Osteoblast (primary cell): ENCODE measurements around the gene ANKRD33B. TPM values are rescaled to one million over a fixed set of nuclear protein-coding genes. Genes with fewer than 3 reads are reported as not detected.

ENCODE experiments used
- DNase-seq: peaks from one replicate; pipeline ENCODE4 v3.0.0; 2011; ENCODE audit warnings: low spot score, mixed read lengths; ENCODE audit not compliant: insufficient read length; ENCODE audit errors: missing footprints
- H2AFZ ChIP-seq: 2 replicates; pipeline ENCODE4 v1.6.0; 2011; ENCODE audit warnings: mild to moderate bottlenecking, low read length
- H3K27ac ChIP-seq: 2 replicates; pipeline ENCODE4 v1.5.1; 2011; ENCODE audit warnings: mild to moderate bottlenecking, low read depth, low read length, moderate library complexity
- H3K27me3 ChIP-seq: 2 replicates; pipeline ENCODE4 v1.6.0; 2012; ENCODE audit warnings: mild to moderate bottlenecking, control low read depth, inconsistent platforms, low read length, moderate library complexity; ENCODE audit not compliant: insufficient read depth
- H3K36me3 ChIP-seq: 2 replicates; pipeline ENCODE4 v1.5.1; 2011; ENCODE audit warnings: mild to moderate bottlenecking, low read length, control low read depth, moderate library complexity; ENCODE audit not compliant: insufficient read depth
- H3K4me1 ChIP-seq: 2 replicates; pipeline ENCODE4 v1.5.1; 2011; ENCODE audit warnings: mild to moderate bottlenecking, low read length, control low read depth, moderate library complexity; ENCODE audit not compliant: insufficient read depth
- H3K4me2 ChIP-seq: 2 replicates; pipeline ENCODE4 v1.6.0; 2011; ENCODE audit warnings: mild to moderate bottlenecking, low read length; ENCODE audit not compliant: insufficient read depth
- H3K4me3 ChIP-seq: fragments of 200-600 bp; sonication (generic); 3 replicates; pipeline ENCODE4 v1.5.1; 2012; ENCODE audit warnings: mild to moderate bottlenecking, low read length, inconsistent platforms; ENCODE audit not compliant: insufficient read depth
- H3K79me2 ChIP-seq: 2 replicates; pipeline ENCODE4 v1.6.0; 2012; ENCODE audit warnings: mild to moderate bottlenecking, low read length, control low read depth, inconsistent platforms; ENCODE audit not compliant: insufficient read depth
- H3K9me3 ChIP-seq: 2 replicates; pipeline ENCODE4 v1.5.1; 2011; ENCODE audit warnings: low read depth, low read length, control low read depth
- H4K20me1 ChIP-seq: 2 replicates; pipeline ENCODE4 v1.6.0; 2012; ENCODE audit warnings: mild to moderate bottlenecking, low read length, control low read depth; ENCODE audit not compliant: insufficient read depth
- total RNA-seq: library from RNA; depleted of rRNA; stranded (reverse); fragments of >200 nt; gene quantifications from 2 replicates; pipeline ENCODE4 v1.2.3, GENCODE V29; 2012
- TF ChIP-seq, protein P1 (sequence below): IDR thresholded peaks from 2 replicates; pipeline ENCODE4 v1.5.1; 2011; ENCODE audit warnings: mild to moderate bottlenecking, low read depth, low read length, moderate library complexity; ENCODE audit errors: extremely low read depth

ANKRD33B gene
- total RNA-seq, 1 donor: 5.1 TPM

DNA sequence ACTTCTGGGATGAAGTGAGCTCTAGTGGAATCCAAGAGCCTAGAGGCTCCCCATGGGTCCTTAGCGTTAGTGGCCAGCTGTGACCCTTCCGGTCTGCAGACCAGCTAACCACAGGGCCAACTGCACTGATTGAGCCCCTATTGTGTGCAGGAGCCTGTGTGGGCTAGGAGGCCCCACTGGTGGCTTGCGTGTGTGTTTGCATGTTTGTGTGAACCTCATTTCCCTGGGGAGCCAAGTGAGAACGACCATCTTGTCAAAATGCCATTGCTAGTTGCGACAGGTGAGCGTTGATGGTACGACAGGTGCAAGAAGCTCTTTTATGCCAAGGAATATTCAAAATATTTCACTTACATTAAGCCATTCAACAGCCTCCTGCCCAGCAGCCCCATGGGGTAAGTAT lies 44.1 kb upstream of the ANKRD33B start:
- no peaks in the 10 kb centered on the region for H4K20me1 ChIP-seq
- TF ChIP-seq, protein P1, sequence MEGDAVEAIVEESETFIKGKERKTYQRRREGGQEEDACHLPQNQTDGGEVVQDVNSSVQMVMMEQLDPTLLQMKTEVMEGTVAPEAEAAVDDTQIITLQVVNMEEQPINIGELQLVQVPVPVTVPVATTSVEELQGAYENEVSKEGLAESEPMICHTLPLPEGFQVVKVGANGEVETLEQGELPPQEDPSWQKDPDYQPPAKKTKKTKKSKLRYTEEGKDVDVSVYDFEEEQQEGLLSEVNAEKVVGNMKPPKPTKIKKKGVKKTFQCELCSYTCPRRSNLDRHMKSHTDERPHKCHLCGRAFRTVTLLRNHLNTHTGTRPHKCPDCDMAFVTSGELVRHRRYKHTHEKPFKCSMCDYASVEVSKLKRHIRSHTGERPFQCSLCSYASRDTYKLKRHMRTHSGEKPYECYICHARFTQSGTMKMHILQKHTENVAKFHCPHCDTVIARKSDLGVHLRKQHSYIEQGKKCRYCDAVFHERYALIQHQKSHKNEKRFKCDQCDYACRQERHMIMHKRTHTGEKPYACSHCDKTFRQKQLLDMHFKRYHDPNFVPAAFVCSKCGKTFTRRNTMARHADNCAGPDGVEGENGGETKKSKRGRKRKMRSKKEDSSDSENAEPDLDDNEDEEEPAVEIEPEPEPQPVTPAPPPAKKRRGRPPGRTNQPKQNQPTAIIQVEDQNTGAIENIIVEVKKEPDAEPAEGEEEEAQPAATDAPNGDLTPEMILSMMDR: no peak
- peaks cover 2% of the 10 kb centered on the region for H3K27me3 ChIP-seq
- no peak overlapping the region for H3K4me2 ChIP-seq
- no peaks in the 10 kb centered on the region for H3K36me3 ChIP-seq
- no peak for DNase-seq
- H3K4me3 ChIP-seq: no peak overlapping the region
- peaks cover 13% of the 10 kb centered on the region for H3K4me1 ChIP-seq
- no peak overlapping the region for H3K27ac ChIP-seq
- no peak overlapping the region for H2AFZ ChIP-seq
- H3K79me2 ChIP-seq: no peaks in the 10 kb centered on the region
- H3K9me3 ChIP-seq: no peaks in the 10 kb centered on the region

DNA sequence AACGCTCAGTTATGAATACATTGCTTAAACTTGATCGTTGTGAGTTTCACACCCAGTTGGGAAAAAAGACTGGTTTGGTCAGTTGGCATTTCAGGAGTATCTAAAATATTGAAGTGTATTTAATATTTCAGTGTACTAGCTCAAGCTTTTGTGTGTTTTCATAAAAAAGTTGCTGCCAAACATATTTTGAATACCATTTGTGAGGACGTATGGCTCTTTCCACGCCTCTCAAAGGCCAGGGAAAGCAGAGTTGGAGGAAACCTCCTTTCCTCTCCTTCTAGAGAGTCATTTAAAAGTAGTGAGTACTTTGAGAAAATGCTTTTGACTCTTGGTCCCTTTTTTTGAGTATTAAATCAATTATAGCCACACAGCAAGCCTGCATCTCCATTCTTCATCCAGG lies 43.2 kb upstream of the ANKRD33B start:
- H3K36me3 ChIP-seq: no peaks in the 10 kb centered on the region
- TF ChIP-seq, protein P1: no peak
- no peaks in the 10 kb centered on the region for H3K9me3 ChIP-seq
- DNase-seq: no peak
- no peaks in the 10 kb centered on the region for H4K20me1 ChIP-seq
- peaks cover 22% of the 10 kb centered on the region for H3K4me1 ChIP-seq
- H3K27me3 ChIP-seq: peaks cover 2% of the 10 kb centered on the region
- no peak overlapping the region for H2AFZ ChIP-seq
- H3K27ac ChIP-seq: no peak overlapping the region
- H3K79me2 ChIP-seq: no peaks in the 10 kb centered on the region
- no peak overlapping the region for H3K4me3 ChIP-seq
- no peak overlapping the region for H3K4me2 ChIP-seq

DNA sequence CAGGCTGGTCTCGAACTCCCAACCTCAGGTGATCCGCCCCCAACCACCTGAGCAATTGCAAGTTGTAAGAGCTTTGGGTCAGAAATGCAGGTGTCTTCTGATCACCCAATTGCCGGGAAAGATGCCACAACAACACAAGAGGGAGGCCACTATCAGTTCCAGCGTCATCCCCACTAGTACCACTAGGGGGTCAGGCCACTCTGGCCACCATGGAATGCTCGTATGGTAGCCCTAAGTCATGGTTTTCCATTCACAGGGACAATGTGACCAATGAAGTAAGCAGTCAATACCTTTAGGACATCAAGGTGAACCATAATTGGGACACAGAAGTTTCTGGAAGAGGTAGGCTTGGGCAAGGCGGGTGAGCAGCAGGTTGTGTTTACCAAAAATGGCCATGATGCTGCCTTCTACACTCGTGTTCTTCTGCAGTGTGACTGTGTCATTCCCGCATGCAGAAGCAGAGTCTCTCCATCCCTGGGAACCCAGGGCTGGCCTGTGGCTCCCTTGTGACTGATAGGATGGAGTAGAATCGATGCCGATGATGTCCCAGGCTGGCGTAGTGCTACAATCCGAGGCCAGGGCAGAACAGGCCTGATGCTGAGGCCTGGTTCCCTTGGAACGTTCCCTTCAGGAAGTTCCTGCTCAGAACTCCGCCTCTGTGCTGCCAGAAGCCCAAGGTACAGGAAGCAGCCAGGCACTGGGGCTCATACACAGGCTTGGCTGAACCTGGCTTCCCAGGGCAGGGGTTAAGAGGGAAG lies 42.2 kb upstream of the ANKRD33B start:
- no peak for DNase-seq
- Histone ChIP-seq H3K9me3 (no peaks in the 10 kb centered on the region), H3K27me3 (peaks cover 2% of the 10 kb centered on the region), H3K27ac (no peak overlapping the region), H3K4me3 (no peak overlapping the region), H2AFZ (no peak overlapping the region), H3K4me2 (no peak overlapping the region), H3K4me1 (peaks cover 25% of the 10 kb centered on the region), H4K20me1 (no peaks in the 10 kb centered on the region), H3K79me2 (no peaks in the 10 kb centered on the region), H3K36me3 (no peaks in the 10 kb centered on the region)
- TF ChIP-seq, protein P1: no peak

DNA sequence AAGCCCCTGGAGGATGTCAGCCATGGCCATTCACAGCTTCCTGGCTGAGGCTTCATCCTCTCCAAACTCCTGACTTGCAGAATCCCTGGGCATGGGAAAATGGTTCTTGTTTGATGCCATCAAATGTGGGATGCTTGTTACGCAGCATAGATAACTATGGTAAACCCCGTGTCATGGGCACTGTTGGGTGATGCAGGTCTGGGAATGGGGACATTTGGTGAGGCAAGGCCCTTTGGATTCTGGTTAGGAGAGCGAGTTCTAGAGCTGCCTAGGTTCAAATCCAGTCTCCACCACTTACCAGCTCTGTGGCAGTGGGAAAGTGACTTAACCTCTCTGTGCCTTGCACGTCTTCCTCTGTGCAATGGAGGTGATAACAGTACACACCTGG lies 41.7 kb upstream of the ANKRD33B start:
- Histone ChIP-seq H4K20me1 (no peaks in the 10 kb centered on the region), H3K4me2 (no peak overlapping the region), H3K4me1 (peaks cover 25% of the 10 kb centered on the region), H3K4me3 (no peak overlapping the region), H3K9me3 (no peaks in the 10 kb centered on the region), H2AFZ (no peak overlapping the region), H3K27me3 (no peaks in the 10 kb centered on the region), H3K27ac (no peak overlapping the region), H3K79me2 (no peaks in the 10 kb centered on the region), H3K36me3 (no peaks in the 10 kb centered on the region)
- no peak for DNase-seq
- TF ChIP-seq, protein P1: no peak
